ENCODE data around the gene COMT.

The COMT gene

GRCh38 chr22:19981961-19982920 is 40.7 kb downstream of the COMT start:
- no peak for DNase-seq (ENCODE audit: low read depth in 2 of 2)

- no peak for DNase-seq (ENCODE audit: low read depth in 2 of 2)
Observed at GRCh38 chr22:19982991-19983578, 41.5 kb downstream of the COMT start.

GRCh38 chr22:19983741-19984140 is 42.2 kb downstream of the COMT start:
- DNase-seq (ENCODE audit: low read depth in 2 of 2): no peak

GRCh38 chr22:19984201-19984753 is 42.7 kb downstream of the COMT start:
- DNase-seq (ENCODE audit: low read depth in 2 of 2): no peak

GRCh38 chr22:19984851-19985811 is 43.6 kb downstream of the COMT start:
- DNase-seq (ENCODE audit: low read depth in 2 of 2): no peak

- no peak for DNase-seq (ENCODE audit: low read depth in 2 of 2)
Observed at GRCh38 chr22:19986011-19986409, 44.4 kb downstream of the COMT start.

- peak; percentile 23 to 31 for DNase-seq (ENCODE audit: low read depth in 2 of 2)
Observed at GRCh38 chr22:19986410-19987341, 45.1 kb downstream of the COMT start.

GRCh38 chr22:19987394-19988306 is 46.1 kb downstream of the COMT start:
- DNase-seq (ENCODE audit: low read depth in 2 of 2): no peak

GRCh38 chr22:19988331-19988808 is 46.8 kb downstream of the COMT start:
- no peak for DNase-seq (ENCODE audit: low read depth in 2 of 2)

GRCh38 chr22:19988965-19989724 is 47.6 kb downstream of the COMT start:
- DNase-seq (ENCODE audit: low read depth in 2 of 2): no peak

GRCh38 chr22:19989725-19990067 is 48.1 kb downstream of the COMT start:
- no peak for DNase-seq (ENCODE audit: low read depth in 2 of 2)

GRCh38 chr22:19990188-19990587 is 48.6 kb downstream of the COMT start:
- DNase-seq (ENCODE audit: low read depth in 2 of 2): no peak

- DNase-seq (ENCODE audit: low read depth in 2 of 2): no peak
Observed at GRCh38 chr22:19990609-19991394, 49.2 kb downstream of the COMT start.

- no peak for DNase-seq (ENCODE audit: low read depth in 2 of 2)
Observed at GRCh38 chr22:19991395-19991644, 49.7 kb downstream of the COMT start.

GRCh38 chr22:19991645-19992451 is 50.3 kb downstream of the COMT start:
- DNase-seq (ENCODE audit: low read depth in 2 of 2): no peak

- no peak for DNase-seq (ENCODE audit: low read depth in 2 of 2)
Observed at GRCh38 chr22:19992481-19992911, 50.9 kb downstream of the COMT start.

GRCh38 chr22:19992921-19993355 is 51.4 kb downstream of the COMT start:
- DNase-seq (ENCODE audit: low read depth in 2 of 2): no peak

All from activated CD8-positive, alpha-beta memory T cell treated with anti-CD3 and anti-CD28 coated beads for 4 hours (primary cell).